GM10248 (cell line): ENCODE data around the gene PDHA1.
A peak's percentile ranks its signal among the peaks of the same experiment; 100 is the strongest.

Experiments used
- CTCF ChIA-PET: fragments of 300-600 bp; sonication (Branson Sonifier 250); formaldehyde crosslinking; extraction: SDS; loops from one replicate; lab custom pipeline; 2021; ENCODE audit warnings: antibody characterized with exemption; lab: Yijun Ruan, JAX
- POLR2A ChIA-PET: fragments of 350-650 bp; sonication (Branson Sonifier 250); formaldehyde crosslinking; extraction: SDS; loops from one replicate; lab custom pipeline; 2020; ENCODE audit warnings: antibody characterized with exemption; lab: Yijun Ruan, JAX
- DNase-seq: peaks from one replicate; pipeline ENCODE4 v3.0.0; 2012; ENCODE audit errors: extremely low spot score
- CTCF ChIP-seq: IDR thresholded peaks from 2 replicates; pipeline ENCODE4 v1.5.1; 2012; ENCODE audit warnings: mild to moderate bottlenecking, low read depth; ENCODE audit errors: extremely low read depth, missing control alignments, control extremely low read depth

Gene PDHA1

GRCh38 chrX:19343535-19344408, at the start of gene PDHA1:
Gene PDHA1 (plus strand): TSS chrX:19343927. CDS start chrX:19344038, 111 bp downstream.
- no peak for TF ChIP-seq CTCF
- DNase-seq = peak; percentile 90
- POLR2A ChIA-PET = no interaction called here
- CTCF ChIA-PET = interaction anchor here (1.8 kb wide), 1 partner anchor 10 kb away, joined by 9 read pairs; no protein-coding TSS in a partner anchor

- DNase-seq = no peak
- CTCF ChIA-PET = no interaction called here
- POLR2A ChIA-PET = no interaction called here
- no peak for TF ChIP-seq CTCF
Measured at GRCh38 chrX:19303256-19303880, 40.4 kb upstream of the PDHA1 start.

- CTCF ChIA-PET = no interaction called here
- TF ChIP-seq CTCF = no peak
Measured at GRCh38 chrX:19326567-19326966, 17.2 kb upstream of the PDHA1 start.

GRCh38 chrX:19331831-19332230, 11.9 kb upstream of the PDHA1 start:
- no peak for DNase-seq
- ChIA-PET CTCF (interaction anchor here (1.3 kb wide), 1 partner anchor 942 kb away, joined by 3 read pairs; no protein-coding TSS in a partner anchor), POLR2A (no interaction called here)
- no peak for TF ChIP-seq CTCF

More at GRCh38 chrX:19326567-19326966, 17.2 kb upstream of the PDHA1 start:
- POLR2A ChIA-PET = no interaction called here
- DNase-seq = no peak

- no peak for TF ChIP-seq CTCF
- DNase-seq = no peak
- CTCF ChIA-PET = interaction anchor here (1.1 to 2.5 kb wide), 14 partner anchors 9 to 1388 kb away, joined by 3 to 18 read pairs (median 4); no protein-coding TSS in a partner anchor
- POLR2A ChIA-PET = no interaction called here
Measured at GRCh38 chrX:19332983-19333382, 10.7 kb upstream of the PDHA1 start.

GRCh38 chrX:19334945-19335626, 8.6 kb upstream of the PDHA1 start:
- ChIA-PET CTCF (interaction anchor here (0.7 to 2.5 kb wide), 9 partner anchors 25 to 1390 kb away, joined by 3 to 18 read pairs (median 4); no protein-coding TSS in a partner anchor), POLR2A (no interaction called here)
- DNase-seq = peak; percentile 40
- TF ChIP-seq CTCF = peak; percentile 29
